Measurements from ENCODE around the gene RCAN2.

DNA sequence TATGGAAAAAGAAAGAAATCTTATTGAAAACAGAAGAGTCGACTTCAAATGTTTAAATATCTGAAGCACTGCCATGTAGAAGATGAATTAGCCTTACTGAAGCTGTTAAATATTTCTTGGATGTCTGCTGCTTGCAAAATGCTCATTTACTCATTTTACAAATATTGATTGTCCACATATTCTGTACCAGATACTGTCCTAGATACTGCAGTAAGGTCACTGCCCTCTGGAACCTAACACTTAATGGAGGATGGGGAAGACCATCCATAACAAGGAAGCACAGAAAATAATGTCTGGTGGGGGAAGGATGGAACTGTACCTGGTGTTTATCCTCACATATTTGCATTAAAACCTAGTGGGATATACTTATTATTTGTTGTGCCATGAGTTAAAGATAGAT lies 99.0 kb downstream of the RCAN2 start:
- no peak for TF ChIP-seq CTCF (IDR thresholded peaks at IDR 0.05; ENCODE audit: poor library complexity, severe bottlenecking)
- no peak for TF ChIP-seq MXI1 (conservative IDR thresholded peaks at IDR 0.05; ENCODE audit: poor library complexity, severe bottlenecking)
- no peak for TF ChIP-seq SMC3 (conservative IDR thresholded peaks at IDR 0.05; ENCODE audit: poor library complexity)
- TF ChIP-seq EZH2 (IDR thresholded peaks at IDR 0.05; ENCODE audit: borderline replicate concordance, insufficient read depth, low read length, poor library complexity, severe bottlenecking) = no peak
- TF ChIP-seq EP300 (conservative IDR thresholded peaks at IDR 0.05; ENCODE audit: poor library complexity, severe bottlenecking) = no peak
- TF ChIP-seq POLR2AphosphoS5 (IDR thresholded peaks at IDR 0.05) = no peak
- TF ChIP-seq REST (IDR thresholded peaks at IDR 0.05; ENCODE audit: borderline replicate concordance) = no peak
- TF ChIP-seq TAF1 (IDR thresholded peaks at IDR 0.05; ENCODE audit: low read depth) = no peak
